Daoy (cell line): ENCODE measurements around the gene AGAP1. TPM values are rescaled to one million over a fixed set of nuclear protein-coding genes. Genes with fewer than 3 reads are reported as not detected.

Experiments used
- DNase-seq: peaks from one replicate; pipeline ENCODE4 v3.0.0-alpha.2; 2015; ENCODE audit warnings: low read depth
- total RNA-seq: library from RNA; depleted of rRNA; stranded (reverse); fragments of >200 nt; shearing (Covaris generic); gene quantifications from 2 replicates; pipeline ENCODE4 v1.2.3, GENCODE V29; 2014

The AGAP1 gene
- total RNA-seq, 1 experiment from 2014 or later, result 9.3 TPM

GRCh38 chr2:235710933-235711332 is 217.1 kb downstream of the AGAP1 start:
- no peak for DNase-seq

- DNase-seq, result no peak
These were observed 217.7 kb downstream of the AGAP1 start for GRCh38 chr2:235711527-235711926.

DNA sequence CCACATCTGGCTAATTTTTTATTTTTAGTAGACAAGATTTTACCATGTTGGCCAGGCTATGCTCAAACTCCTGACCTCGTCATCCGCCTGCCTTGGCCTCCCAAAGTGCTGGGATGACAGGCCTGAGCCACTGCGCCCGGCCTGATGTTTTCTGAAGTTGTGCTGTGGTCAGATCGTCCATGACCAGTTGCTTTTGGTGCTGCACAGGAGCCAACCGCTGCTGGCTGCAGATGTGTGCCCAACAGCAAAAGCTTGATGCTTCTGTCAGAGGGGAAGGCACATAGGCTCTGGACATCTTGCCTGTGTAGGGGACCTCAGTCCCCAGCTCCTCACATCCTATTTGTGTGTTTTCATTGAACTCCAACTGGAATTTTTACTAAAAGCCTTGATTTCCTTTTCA is 218.3 kb downstream of the AGAP1 start:
- DNase-seq, result no peak

DNA sequence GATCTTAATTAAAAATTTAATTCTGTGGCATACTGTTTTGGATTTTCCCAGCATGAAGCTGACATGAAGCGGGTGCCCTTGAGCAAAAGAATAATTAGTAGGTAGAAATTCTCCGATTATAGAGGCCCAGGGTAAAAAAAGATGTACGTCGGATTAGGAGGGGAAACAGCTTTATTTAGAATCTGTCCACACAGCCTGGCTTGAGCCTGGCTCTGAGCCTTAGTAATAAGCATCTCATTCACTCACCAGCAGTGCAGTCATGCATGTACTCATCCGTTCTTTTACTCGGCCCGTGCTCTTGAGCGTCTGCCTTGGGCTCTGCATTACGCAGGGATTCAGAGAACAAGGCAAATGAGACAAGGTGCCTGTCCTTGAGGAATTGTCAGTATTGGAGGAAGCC is 219.3 kb downstream of the AGAP1 start:
- no peak for DNase-seq

DNA sequence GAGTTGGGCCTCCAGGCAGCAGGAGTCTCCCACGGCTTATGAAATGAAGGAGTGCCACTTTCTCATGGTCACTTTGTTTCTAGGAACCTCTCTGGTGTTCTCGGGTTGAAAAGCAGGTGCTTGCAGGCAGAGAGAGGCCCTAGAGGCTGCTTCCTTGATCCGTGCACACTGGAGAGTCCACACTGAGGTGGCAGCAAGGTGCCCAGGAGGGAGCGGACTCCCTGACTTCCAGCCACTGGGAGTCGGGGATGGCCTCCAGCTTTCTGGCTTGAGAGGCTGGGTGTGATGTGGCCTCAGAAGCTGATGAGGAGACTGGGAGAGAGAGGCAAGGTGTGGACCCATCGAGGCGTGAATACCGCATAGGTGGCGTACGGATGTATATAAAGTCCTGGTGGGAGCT is 221.8 kb downstream of the AGAP1 start:
- DNase-seq, result no peak

GRCh38 chr2:235716875-235717496 is 223.1 kb downstream of the AGAP1 start:
- no peak for DNase-seq

- DNase-seq, result no peak
These were observed 225.5 kb downstream of the AGAP1 start for GRCh38 chr2:235719146-235719942.

GRCh38 chr2:235721625-235722024 is 227.8 kb downstream of the AGAP1 start:
- no peak for DNase-seq

GRCh38 chr2:235722869-235723268 is 229.0 kb downstream of the AGAP1 start:
- no peak for DNase-seq

DNA sequence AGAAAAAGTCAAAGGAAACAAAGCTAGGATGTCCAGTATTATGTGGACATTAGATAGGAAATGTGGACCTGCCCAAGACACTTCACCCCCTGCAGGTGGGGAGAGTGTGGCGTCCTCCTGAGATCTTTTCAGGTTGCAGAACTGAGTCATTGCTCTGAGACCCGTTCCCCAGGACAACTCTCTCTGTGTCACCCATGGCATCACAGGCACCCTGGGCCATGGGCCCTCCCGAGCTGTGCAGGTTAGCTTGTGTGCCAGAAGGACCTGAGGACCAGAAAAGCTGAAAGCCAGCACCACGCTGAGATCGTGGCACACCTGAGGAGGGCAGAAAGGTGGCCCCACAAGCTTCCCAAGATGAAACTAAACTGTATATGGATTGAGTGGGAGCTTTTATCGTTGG is 229.5 kb downstream of the AGAP1 start:
- no peak for DNase-seq

- DNase-seq, result no peak
These were observed 230.1 kb downstream of the AGAP1 start for GRCh38 chr2:235723811-235724465.

DNA sequence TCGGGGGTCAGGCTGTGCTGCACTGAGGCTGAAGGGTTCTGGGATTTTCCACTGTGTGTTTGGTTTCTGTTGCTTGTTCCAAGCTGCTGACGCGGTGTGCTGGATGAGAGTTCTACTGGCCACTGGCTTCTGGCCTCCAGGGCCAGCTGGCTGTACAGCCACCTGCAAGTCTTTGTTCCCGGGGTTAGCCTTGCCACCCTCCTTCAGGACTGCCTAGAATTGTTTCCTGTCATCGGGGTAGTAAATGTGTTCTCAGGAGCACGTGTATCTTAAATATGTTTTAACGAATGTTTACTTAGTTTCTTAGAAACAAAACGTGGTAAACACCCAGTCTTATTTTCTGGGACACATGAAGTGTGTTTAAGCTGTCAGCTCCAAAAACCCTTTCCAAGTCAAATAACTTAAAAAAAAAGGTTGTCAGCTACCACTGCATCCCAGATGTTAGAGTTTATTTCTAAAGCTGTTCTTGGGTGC is 231.2 kb downstream of the AGAP1 start:
- no peak for DNase-seq

DNA sequence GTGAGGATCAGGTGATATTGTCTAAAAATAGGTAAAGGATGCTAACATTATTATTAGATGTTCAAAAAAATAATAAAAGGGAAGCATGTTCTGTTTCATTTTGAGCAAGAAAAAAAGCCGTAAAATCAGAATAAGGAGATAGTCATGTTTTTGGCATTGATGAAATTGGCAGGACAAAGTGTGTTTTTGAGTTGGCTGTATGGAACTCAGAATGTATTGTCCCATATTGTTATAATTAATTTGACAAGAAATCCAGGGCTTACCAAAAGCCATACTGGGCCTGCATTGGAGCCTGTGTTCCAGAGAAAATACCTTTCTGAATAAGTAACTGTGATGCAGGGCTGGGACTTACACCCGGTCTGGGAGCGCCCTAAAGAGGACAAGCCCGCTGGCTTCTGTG is 232.0 kb downstream of the AGAP1 start:
- no peak for DNase-seq

- DNase-seq, result no peak
These were observed 232.7 kb downstream of the AGAP1 start for GRCh38 chr2:235726554-235726953.

- DNase-seq, result no peak
These were observed 233.3 kb downstream of the AGAP1 start for GRCh38 chr2:235727174-235727573.

- no peak for DNase-seq
These were observed 234.3 kb downstream of the AGAP1 start for GRCh38 chr2:235727891-235728799.

DNA sequence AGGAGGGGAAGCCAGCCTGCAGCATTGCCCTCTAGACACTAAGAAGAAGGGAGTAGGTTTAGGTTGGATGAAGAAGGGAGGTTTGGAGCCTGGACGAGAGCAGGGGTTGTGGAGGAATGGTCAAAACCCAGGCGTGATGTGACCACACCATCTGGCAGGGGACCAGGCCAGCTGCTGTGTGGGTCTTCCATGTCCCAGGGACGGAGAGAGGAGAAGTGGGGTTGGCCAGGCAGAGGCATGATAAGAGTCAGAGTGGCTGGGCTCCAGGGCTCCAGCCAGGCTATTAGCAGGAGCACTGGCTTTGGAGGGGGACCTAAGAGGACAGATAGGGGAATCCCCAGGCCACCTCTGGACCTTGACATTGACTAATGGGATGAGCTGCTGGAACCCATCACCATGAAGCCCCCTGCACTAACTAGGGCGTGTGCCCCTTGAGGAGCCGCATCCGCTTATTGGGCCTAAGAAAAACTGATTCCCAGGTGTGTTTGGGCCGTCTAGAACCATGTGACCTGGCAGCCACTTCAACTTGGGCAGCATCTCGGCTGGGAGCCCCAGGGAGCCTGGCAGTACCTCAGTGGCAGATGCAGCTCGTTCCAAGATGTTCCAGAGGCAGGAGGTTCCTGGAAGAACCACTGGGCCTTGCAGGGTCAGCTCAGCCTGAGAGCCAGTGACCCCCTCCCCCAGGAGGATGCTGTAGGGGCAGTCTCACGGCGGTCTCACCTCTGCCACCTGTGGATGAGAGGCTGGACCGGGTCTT is 235.1 kb downstream of the AGAP1 start:
- DNase-seq, result no peak

DNA sequence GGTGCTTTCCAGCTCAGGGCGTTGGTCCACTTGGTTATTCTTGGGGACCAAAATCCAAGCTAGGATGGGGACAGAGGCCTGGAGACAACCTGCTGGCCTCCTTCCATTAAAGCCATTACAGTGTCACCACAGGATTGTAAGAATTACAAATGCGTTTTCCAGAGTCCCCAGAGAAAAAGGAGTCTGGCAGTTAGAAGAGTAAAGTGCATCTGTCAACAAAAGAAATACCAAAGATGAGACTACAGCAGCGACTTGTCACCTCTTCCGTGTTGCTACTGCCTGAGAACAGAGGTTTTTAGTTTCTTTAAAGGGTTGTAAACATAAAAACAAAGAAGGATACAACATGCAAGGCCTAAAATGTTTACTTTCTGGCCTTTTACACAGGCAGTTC is 235.7 kb downstream of the AGAP1 start:
- DNase-seq, result no peak

DNA sequence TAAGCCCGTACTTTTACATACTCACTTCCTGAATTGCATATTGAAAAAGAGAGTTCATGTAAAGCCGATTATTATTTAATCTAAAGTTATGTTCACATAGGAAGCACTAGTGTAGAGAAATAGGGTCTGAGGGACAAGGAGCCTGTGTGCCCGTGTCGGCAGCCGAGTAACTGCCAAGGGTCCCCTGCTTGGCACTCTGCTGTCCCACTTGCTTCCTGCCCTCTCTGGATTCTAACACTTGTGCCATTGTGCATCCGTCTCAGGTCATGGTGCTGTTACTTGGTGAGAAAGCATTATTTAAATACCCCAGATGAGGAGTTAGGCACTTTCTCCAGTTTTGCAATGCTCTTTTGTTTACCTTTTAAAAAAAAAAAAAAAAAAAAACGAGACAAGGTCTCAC is 236.3 kb downstream of the AGAP1 start:
- no peak for DNase-seq

- no peak for DNase-seq
These were observed 239.9 kb downstream of the AGAP1 start for GRCh38 chr2:235733761-235734160.

DNA sequence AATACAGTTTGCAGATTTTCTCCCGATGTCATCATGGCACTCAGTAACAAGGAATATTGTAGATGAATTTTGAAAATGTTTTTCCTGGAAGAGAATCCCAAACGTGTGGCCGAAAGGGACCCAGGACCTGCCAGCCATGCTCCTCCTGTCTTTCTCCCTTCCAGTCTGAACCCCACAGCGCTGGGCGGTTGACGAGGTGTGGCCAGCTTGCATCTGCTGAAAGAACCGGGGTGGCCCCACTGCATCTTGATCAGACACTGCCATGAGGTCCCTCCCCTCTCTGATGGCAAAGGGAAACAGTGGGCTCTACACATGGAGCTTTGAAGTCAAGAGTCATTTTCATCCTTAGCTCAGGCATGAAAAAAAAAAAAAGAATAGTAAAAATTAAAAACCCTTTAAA is 240.3 kb downstream of the AGAP1 start:
- no peak for DNase-seq
